Stimulated activated memory B cell treated with anti-CD40 and anti-IgM and Interleukin-4, amounts not matched to agents 10 μg/mL and 1 μg/mL and 100 μg/mL, for 72 hours (primary cell): ENCODE data around the gene SLC23A2.
A peak's percentile ranks its signal among the peaks of the same experiment; 100 is the strongest.

Experiments used
- ATAC-seq: fragments of 150-1000 bp; cut with Tn5 transposase; 2 replicates; pipeline ENCODE4 v1.10.0; 2021
- H3K27ac Mint-ChIP-seq: one replicate; pipeline ENCODE4 v1.8.0; 2022; ENCODE audit warnings: mild to moderate bottlenecking, mixed read lengths
- H3K27me3 Mint-ChIP-seq: one replicate; pipeline ENCODE4 v1.8.0; 2022; ENCODE audit warnings: mixed read lengths
- H3K36me3 Mint-ChIP-seq: one replicate; pipeline ENCODE4 v1.8.0; 2022; ENCODE audit warnings: mixed read lengths
- H3K4me1 Mint-ChIP-seq: one replicate; pipeline ENCODE4 v1.8.0; 2022; ENCODE audit warnings: mixed read lengths
- H3K4me3 Mint-ChIP-seq: one replicate; pipeline ENCODE4 v1.8.0; 2022; ENCODE audit warnings: mild to moderate bottlenecking, moderate library complexity, mixed read lengths
- H3K9me3 Mint-ChIP-seq: one replicate; pipeline ENCODE4 v1.8.0; 2022; ENCODE audit warnings: mixed read lengths

Gene SLC23A2

DNA sequence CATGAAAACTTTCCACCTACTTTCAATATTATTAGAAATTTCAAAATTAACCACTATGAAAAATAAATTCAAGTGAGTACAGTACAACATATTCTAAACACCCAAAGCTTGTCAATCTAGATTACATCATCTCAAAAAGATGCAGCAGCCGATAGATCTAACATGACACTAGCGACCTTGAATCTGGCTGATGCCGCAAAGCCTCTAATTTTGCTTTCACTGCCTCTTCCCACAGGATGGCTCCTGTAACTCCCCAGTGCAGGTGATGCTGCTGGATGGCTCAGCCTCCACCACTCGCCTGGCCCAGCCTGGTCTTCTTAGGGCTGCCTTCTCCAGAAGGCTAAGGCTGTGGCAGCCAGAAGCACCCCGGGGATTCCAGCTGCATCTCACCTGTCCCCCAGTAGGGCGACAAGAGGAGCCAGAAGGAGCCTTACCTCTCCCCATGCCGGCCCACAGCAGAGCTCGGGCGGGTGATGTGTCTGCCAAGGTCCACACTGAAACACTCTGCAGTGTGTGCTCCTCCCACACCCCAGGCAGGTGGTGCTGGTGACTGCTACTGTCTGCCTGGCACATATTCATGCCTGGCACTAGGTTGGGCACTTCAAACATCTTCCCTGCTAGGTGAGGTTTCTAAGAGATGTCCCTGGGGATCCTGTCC lies 82.1 kb downstream of the SLC23A2 start:
- Mint-ChIP-seq H3K4me3 (no peak overlapping the region), H3K27me3 (no peaks in the 10 kb centered on the region), H3K27ac (peak overlapping the region; percentile 10)

GRCh38 chr20:4918473-4918872 lies 82.8 kb downstream of the SLC23A2 start:
- H3K27me3 Mint-ChIP-seq: no peaks in the 10 kb centered on the region
- peak; percentile 65 for ATAC-seq
- peaks cover 57% of the 10 kb centered on the region for H3K4me1 Mint-ChIP-seq
- peaks cover 31% of the 10 kb centered on the region for H3K36me3 Mint-ChIP-seq
- no peak overlapping the region for H3K4me3 Mint-ChIP-seq
- H3K9me3 Mint-ChIP-seq: no peaks in the 10 kb centered on the region
- peak overlapping the region; percentile 10 for H3K27ac Mint-ChIP-seq

More for the DNA sequence above, 82.1 kb downstream of the SLC23A2 start:
- Mint-ChIP-seq H3K9me3 (no peaks in the 10 kb centered on the region), H3K36me3 (peaks cover 35% of the 10 kb centered on the region), H3K4me1 (peaks cover 61% of the 10 kb centered on the region)
- peak; percentile 41 for ATAC-seq

DNA sequence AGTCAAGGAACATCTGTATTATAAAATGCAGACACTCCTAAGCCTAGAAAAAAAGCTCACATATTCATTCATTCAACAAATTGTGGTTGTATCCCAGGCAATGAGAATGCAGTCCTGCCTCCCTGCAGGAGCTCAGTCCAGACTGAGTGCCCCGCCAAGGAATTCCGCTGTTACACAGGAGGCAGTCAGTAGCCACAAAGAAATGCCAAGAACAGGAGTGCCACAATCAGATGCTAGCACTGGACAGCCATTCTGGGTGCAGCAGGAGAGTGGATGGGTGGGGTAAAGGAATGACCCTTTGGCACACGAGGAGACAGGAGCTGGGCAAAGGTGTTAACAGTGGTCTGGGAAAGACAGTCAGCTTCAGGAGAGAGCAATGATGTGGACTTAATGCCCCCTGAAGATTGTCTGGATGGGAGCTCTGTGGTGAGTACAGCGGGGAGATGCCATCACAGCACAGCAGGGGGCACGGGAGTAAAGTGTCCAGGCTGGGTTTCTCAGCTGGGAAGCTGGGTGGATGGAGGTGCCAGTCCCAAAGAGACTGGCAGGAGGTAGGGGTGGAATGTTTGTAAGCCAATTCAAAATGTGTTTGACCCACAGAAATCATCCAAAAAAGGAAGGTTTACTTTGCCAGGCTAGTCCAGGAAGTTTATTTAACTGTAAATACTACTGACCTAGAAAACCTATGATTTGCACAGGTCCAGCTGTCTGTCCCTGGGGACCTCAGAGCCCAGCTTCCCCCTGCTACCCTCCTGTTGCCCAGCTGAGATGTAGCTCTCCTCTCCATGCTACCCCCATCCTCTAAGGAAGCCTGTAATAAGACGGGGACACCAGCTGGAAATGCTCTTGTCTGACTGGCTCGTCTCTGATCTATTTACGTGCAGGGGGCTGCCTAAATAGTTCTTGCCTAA lies 84.1 kb downstream of the SLC23A2 start:
- Mint-ChIP-seq H3K4me1 (peaks cover 65% of the 10 kb centered on the region), H3K27me3 (no peaks in the 10 kb centered on the region), H3K36me3 (peaks cover 36% of the 10 kb centered on the region), H3K9me3 (no peaks in the 10 kb centered on the region), H3K4me3 (no peak overlapping the region), H3K27ac (no peak overlapping the region)
- no peak for ATAC-seq

DNA sequence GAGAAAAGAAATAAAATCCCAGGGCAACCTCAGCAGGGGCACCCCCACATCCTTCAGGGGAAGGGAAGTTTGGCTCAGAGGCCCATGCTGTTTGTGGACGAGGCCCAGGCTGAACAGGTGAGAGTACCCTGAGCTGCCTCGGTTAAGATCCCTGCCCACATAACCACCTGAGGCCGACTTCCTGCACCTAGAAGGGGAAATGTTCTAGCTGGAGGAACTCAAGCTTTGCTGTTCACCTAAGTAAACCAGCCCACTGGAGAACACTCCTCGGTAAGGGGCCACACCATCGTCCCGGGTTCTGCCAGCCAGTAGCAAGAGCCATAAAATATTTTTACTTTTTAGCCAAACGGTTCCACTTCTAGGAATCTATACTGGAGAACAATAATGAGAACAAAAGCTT lies 88.2 kb downstream of the SLC23A2 start:
- Mint-ChIP-seq H3K9me3 (no peaks in the 10 kb centered on the region), H3K27me3 (no peaks in the 10 kb centered on the region), H3K4me1 (peaks cover 27% of the 10 kb centered on the region), H3K27ac (no peak overlapping the region), H3K36me3 (peaks cover 29% of the 10 kb centered on the region), H3K4me3 (no peak overlapping the region)
- ATAC-seq: no peak

- Mint-ChIP-seq H3K4me1 (peaks cover 29% of the 10 kb centered on the region), H3K36me3 (peaks cover 35% of the 10 kb centered on the region), H3K27ac (peak overlapping the region; percentile 24), H3K9me3 (no peaks in the 10 kb centered on the region), H3K4me3 (no peak overlapping the region), H3K27me3 (no peaks in the 10 kb centered on the region)
- peak; percentile 57 for ATAC-seq
Observed at GRCh38 chr20:4912380-4913142, 88.7 kb downstream of the SLC23A2 start.

DNA sequence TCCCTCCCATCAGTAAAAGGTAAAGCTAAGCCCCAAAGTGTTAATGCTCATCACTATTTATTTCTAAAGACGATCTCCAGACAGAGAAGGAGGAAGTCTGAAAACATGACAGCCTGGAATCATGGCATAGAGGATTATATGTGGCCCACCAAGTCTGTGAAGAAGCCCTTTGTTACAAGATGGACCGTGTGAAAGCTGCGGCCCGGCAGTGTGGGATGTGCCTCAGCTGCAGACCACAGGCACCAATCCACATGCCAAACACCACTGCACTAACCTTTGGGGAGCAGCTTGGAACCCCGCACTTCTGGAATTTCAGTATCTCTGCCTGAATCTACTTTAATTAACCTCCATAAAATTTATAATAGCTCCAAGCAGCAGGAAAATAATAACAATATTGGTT lies 90.4 kb downstream of the SLC23A2 start:
- Mint-ChIP-seq H3K27ac (no peak overlapping the region), H3K27me3 (no peaks in the 10 kb centered on the region), H3K36me3 (peaks cover 47% of the 10 kb centered on the region), H3K9me3 (no peaks in the 10 kb centered on the region), H3K4me3 (no peak overlapping the region), H3K4me1 (peaks cover 25% of the 10 kb centered on the region)
- no peak for ATAC-seq

DNA sequence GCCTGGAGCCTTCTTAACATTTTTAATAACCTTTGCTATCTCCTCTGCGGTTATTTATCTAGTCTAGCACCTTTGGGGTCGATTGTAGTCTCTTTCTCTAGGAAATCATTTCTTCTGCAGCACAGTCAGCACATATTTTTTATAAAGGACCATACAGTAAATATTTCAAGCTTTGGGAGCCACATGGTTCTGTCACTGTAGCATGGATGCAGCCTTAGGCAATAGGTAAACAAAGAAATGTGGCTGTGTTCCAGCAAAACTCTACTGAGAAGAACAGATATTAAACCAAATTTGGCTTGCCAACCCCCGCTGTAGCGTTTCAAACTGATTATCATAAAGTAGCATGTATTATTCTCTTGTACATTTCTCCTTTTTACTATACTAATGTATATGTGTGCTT lies 95.7 kb downstream of the SLC23A2 start:
- Mint-ChIP-seq H3K36me3 (peaks cover 56% of the 10 kb centered on the region), H3K9me3 (no peaks in the 10 kb centered on the region), H3K27ac (no peak overlapping the region), H3K4me1 (peaks cover 23% of the 10 kb centered on the region), H3K4me3 (no peak overlapping the region), H3K27me3 (no peaks in the 10 kb centered on the region)
- ATAC-seq: no peak

DNA sequence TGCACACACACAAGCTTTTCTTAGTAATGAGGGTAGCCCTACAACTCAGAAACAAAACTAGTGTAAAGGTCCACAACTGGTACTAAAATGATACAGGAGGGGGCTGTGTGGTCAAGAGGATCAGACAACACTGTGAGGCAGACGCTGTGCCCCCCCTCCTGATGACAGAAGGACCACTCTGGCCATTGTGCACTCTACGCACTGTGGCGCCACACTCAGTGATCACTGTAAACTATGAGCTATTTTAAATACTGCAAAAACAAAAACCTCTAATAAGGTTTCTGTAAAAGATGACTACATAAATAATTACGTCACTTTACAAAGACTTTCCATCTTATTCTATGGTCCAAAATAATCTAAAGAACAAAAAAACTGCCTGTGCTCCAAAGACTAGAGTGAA lies 96.1 kb downstream of the SLC23A2 start:
- Mint-ChIP-seq H3K27ac (no peak overlapping the region), H3K27me3 (no peaks in the 10 kb centered on the region), H3K36me3 (peaks cover 57% of the 10 kb centered on the region), H3K4me3 (no peak overlapping the region), H3K4me1 (peaks cover 25% of the 10 kb centered on the region), H3K9me3 (no peaks in the 10 kb centered on the region)
- ATAC-seq: no peak

- ATAC-seq: no peak
- Mint-ChIP-seq H3K27me3 (no peaks in the 10 kb centered on the region), H3K27ac (no peak overlapping the region), H3K4me1 (peaks cover 25% of the 10 kb centered on the region), H3K36me3 (peaks cover 64% of the 10 kb centered on the region), H3K4me3 (no peak overlapping the region), H3K9me3 (no peaks in the 10 kb centered on the region)
Observed at GRCh38 chr20:4904127-4904860, 97.0 kb downstream of the SLC23A2 start.

DNA sequence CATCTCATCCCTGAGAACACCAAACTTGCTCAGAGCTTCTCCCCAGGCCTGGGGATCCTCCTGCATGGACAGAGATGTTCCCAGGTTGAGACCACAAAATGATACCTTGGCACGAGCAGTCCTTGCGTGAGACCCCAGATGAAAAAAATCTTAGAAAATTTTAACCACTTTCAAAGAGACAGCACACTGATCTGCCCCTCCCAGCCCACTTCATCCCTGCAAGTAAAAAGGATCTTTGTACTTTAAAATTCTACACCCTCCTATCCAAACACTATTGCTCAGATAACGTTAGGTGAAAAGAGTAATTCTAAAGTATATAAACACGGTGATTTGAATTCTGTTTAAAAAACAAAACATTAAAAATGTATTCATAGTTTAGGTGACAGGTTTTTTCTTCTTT lies 98.5 kb downstream of the SLC23A2 start:
- H3K36me3 Mint-ChIP-seq: peaks cover 67% of the 10 kb centered on the region

GRCh38 chr20:4901031-4901818 lies 100.1 kb downstream of the SLC23A2 start:
- Mint-ChIP-seq H3K4me3 (no peak overlapping the region), H3K27ac (no peak overlapping the region), H3K27me3 (no peaks in the 10 kb centered on the region), H3K4me1 (peaks cover 41% of the 10 kb centered on the region), H3K9me3 (no peaks in the 10 kb centered on the region), H3K36me3 (peaks cover 63% of the 10 kb centered on the region)
- ATAC-seq: no peak

More for the DNA sequence above, 98.5 kb downstream of the SLC23A2 start:
- no peak overlapping the region for H3K27ac Mint-ChIP-seq
- no peak for ATAC-seq
- H3K4me1 Mint-ChIP-seq: peaks cover 37% of the 10 kb centered on the region
- H3K4me3 Mint-ChIP-seq: no peak overlapping the region
- H3K9me3 Mint-ChIP-seq: no peaks in the 10 kb centered on the region
- H3K27me3 Mint-ChIP-seq: no peaks in the 10 kb centered on the region

DNA sequence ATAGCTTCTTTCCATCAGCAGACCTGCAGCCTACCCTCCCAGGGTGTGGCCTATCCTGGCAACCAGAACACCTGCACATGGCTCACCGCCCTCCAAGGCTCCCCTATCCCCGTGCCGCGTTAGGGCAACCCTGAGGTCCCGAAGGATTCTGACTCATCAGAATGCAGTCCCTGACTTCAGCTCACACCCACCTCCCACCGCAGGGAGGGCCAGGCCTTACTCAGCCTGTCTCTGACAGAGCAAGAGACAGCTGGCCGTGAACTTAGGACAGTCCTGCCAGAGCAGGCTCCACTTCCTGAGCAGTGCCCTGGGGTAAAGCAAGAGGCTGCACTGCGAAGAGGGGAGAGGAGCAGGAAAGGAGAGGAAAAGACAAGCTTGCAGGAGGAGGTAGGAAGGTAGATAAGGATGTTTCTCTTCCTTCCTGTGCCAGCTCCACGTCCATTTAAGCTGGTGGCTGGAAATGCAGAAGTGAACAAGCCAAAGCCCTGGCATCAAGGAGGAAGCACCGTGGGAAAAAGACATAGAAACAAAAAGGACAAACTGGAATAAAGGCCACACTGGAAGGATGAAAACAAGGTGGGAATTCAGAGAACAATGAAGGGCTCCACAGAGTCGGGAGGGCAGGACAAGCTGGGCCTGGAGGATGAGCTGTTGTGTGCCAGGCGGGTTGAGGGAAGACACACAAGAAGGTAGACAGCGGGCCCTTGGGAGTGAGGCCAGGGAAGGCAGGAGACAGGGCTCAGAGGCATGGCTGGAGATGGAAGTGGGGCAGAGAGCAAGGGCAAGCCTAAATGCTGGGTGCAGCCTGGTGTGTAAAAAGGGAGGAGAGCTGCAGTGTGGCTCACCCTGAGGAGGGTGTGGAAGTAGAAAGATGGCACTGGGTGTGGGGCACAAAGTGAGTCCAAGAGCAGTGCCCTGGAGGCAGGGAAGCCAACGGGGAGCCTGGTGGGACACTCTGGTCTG lies 102.7 kb downstream of the SLC23A2 start:
- Mint-ChIP-seq H3K4me1 (peaks cover 62% of the 10 kb centered on the region), H3K27ac (peak overlapping the region; percentile 58), H3K27me3 (no peaks in the 10 kb centered on the region), H3K9me3 (no peaks in the 10 kb centered on the region), H3K4me3 (no peak overlapping the region), H3K36me3 (peaks cover 66% of the 10 kb centered on the region)
- peak; percentile 22 for ATAC-seq

DNA sequence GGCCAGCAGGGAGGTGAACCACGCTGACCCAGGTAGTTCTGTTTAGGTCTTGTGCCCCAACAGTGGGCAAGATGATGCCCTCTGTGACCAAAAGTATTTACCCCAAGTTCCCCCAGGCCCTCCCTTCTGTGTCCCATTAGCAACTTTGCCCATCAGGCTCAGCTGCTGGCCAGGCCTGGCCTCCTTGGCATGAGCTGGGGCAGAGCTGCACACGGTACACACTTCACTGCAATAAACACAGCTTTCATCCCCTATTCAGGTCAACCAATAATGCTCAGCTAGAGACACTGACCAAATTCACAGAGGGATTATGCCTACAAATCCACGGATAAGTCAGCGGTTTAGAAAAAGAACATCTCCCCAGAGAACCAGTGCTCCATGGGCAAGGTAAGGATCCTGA lies 103.7 kb downstream of the SLC23A2 start:
- Mint-ChIP-seq H3K27ac (peak overlapping the region; percentile 58), H3K36me3 (peaks cover 70% of the 10 kb centered on the region), H3K4me3 (peak overlapping the region; percentile 22), H3K9me3 (no peaks in the 10 kb centered on the region), H3K4me1 (peaks cover 58% of the 10 kb centered on the region), H3K27me3 (no peaks in the 10 kb centered on the region)
- no peak for ATAC-seq
